Measurements from ENCODE around the gene PDE6G.
A peak's percentile ranks its signal among the peaks of the same experiment; 100 is the strongest.

Gene PDE6G

DNA sequence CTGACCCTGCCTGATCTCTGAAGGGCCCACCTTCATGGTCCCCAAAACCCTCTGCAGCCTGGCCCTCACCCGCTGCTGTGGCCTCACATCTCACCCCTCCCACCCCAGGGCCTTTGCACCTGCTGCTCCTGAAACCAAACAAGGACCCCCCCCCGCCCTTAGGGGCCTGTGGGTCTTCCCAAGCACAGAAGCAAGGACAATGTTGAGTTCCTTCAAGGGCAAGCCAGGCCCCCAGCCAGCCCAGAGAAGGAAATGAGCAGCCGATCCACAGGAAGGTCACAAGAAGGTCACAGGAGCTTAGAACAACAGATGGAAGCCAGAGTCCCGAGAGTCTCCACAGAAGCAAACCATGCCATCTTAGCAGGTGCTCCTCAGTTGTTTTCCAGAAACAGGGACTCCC, 493 bp upstream of the PDE6G start:
- no peak for DNase-seq

GRCh38 chr17:81655378-81656117, 794 bp downstream of the PDE6G start:
- no peak for DNase-seq

GRCh38 chr17:81652906-81653771, 3.2 kb downstream of the PDE6G start:
- DNase-seq, result peak; percentile 72

DNA sequence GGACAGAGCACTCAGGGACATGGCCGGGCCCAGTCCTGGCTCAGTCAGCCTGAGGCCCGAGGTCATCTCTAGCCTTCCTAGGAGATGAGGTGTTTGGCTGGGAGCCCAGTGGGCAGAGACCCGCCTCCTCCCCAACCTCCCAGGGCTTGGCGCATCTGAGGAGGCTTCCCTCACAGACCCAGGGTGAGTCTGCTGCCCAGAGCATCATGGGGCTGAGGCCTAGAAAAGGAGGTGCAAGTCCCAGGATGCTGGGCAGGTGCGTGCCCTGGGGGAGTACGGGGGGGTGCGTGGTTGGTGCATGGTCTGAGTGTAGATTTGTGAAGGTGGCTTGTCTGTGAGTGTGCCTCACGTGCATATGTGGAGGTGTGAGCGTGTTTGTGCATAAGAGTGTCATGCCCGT, 4.7 kb downstream of the PDE6G start:
- peak; percentile 70 for DNase-seq

GRCh38 chr17:81650951-81651350, 5.4 kb downstream of the PDE6G start:
- DNase-seq, result no peak

- no peak for DNase-seq
These were observed 7.6 kb downstream of the PDE6G start for GRCh38 chr17:81648707-81649085.

DNA sequence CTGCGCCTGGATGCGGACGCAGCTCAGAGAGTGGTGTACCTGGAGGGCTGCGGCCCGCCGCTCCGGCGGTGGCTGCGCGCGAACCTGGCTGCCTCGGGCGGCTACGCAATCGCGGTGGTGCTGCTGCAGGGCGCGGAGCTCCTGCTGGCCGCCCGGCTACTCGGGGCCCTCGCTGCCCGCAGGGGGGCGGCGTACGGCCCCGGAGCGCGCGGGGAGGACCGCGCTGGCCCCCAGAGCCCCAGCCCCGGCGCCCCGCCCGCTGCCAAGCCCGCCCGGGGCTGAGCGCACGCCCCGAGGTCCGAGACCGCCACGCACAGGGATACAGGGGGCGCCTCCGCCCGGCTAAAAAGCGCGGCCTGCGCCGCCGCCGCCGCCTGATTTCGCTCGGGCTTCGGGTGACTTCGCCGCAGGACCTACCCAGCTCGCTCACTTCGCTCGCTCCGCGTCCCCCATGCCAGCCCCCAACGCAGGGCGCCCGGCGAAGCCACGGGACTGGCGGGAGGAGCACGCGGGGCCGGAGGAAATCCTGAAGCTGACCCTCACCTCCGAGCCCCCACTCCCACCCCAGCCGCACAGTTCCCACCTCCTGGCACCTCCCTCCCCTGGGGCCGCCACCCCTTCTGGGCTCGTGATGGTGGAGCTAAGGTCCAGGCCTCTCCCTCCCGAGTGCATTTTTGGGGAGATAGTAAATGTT, 8.2 kb downstream of the PDE6G start:
- no peak for DNase-seq

- no peak for DNase-seq
These were observed 8.7 kb downstream of the PDE6G start for GRCh38 chr17:81647640-81648012.

DNA sequence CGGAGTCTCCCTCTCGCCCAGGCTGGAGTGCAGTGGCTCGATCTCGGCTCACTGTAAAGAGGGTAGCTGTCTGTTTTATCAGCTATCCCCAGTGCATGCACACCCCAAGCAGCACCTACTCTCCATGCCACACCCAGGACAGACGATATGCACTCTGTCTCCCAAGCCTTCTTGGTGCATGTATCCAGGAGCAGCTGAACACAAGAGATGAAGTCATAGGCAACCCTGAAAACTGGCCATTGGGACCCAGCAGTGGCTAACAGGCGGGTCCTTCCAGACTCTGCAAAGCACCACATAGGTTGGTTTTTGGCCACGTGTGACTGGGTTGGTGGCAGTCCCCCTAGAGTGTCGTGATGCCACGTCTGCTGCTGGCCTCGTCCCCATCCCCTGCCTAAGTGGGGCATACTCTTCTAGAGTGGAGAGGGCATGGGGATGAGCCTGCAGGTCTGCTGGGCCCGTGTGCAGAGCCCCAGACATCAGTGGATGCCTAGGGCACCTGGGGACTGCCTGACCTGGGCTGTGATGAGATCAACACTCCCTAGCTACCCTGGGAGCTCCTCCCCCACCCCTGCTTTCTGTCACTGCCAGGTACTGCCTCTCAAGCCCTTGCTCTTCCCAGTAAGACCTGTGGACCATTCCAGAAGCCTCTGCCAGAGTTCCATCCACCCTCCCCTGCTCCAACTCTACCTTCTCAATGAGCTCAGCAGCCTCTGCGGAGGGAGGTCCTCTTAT, 9.3 kb downstream of the PDE6G start:
- DNase-seq, result peak; percentile 86

- no peak for DNase-seq
These were observed 11.1 kb downstream of the PDE6G start for GRCh38 chr17:81644976-81645952.

- no peak for DNase-seq
These were observed 11.8 kb downstream of the PDE6G start for GRCh38 chr17:81644496-81644895.

- peak; percentile 52 for DNase-seq
These were observed 14.4 kb downstream of the PDE6G start for GRCh38 chr17:81641825-81642489.

DNA sequence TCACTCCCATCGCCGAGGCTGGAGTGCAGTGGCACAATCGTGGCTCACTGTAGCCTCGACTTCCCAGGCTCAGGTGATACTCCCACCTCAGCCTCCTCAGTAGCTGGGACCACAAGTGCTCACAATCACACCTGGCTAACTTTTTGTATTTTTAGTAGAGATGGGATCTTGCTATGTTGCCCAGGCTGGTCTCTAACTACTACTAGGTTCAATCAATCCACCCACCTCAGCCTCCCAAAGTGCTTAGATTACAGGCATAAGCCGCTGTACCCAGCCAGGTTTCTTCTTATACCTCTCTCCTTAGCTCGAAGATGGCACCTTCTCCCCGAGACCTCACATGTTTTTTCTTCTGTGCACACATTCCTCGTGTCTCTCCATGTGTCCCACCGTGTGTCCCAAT, 16.3 kb downstream of the PDE6G start:
- no peak for DNase-seq

- DNase-seq, result no peak
These were observed 17.7 kb downstream of the PDE6G start for GRCh38 chr17:81638683-81639082.

- DNase-seq, result peak; percentile 89
These were observed 19.6 kb downstream of the PDE6G start, which contains the start of the genes NPLOC4 and TSPAN10 for GRCh38 chr17:81636505-81637288. NPLOC4 (minus strand) TSS chr17:81637112; CDS start chr17:81636930, 182 bp downstream. TSPAN10 (plus strand) TSS chr17:81637196; CDS start chr17:81642413, 5,217 bp downstream.

- peak; percentile 49 for DNase-seq
These were observed 20.3 kb downstream of the PDE6G start for GRCh38 chr17:81635973-81636504.

DNA sequence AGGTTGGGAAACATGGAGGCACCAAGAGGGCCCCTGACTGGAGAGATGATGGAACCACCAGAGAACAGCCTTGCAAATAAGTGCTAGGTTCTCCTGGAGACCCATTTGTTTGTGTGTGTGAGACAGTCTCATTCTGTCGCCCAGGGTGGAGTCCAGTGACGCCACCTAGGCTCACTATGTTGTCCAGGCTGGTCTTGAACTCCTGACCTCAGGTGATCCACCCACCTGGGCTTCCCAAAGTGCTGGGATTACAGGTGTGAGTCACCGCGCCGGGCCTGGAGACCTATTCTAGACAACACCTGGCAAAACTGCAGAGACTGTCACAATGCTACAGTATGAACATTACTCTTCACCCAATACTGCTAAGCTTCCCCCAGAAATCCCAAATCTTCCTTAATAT, 20.9 kb downstream of the PDE6G start:
- no peak for DNase-seq

- DNase-seq, result no peak
These were observed 24.9 kb downstream of the PDE6G start for GRCh38 chr17:81631482-81631881.

GRCh38 chr17:81630274-81630673, 26.1 kb downstream of the PDE6G start:
- no peak for DNase-seq
